NOMO-1 treated with dmso at 0.1 percent for 144 hours (cell line): ENCODE data around the gene DMAP1.
A peak's percentile ranks its signal among the peaks of the same experiment; 100 is the strongest.

Source experiments
- DNase-seq: peaks from one replicate; lab custom pipeline; 2025; ENCODE audit not compliant: unreplicated experiment; lab: John Stamatoyannopoulos, UW

The DMAP1 gene

DNA sequence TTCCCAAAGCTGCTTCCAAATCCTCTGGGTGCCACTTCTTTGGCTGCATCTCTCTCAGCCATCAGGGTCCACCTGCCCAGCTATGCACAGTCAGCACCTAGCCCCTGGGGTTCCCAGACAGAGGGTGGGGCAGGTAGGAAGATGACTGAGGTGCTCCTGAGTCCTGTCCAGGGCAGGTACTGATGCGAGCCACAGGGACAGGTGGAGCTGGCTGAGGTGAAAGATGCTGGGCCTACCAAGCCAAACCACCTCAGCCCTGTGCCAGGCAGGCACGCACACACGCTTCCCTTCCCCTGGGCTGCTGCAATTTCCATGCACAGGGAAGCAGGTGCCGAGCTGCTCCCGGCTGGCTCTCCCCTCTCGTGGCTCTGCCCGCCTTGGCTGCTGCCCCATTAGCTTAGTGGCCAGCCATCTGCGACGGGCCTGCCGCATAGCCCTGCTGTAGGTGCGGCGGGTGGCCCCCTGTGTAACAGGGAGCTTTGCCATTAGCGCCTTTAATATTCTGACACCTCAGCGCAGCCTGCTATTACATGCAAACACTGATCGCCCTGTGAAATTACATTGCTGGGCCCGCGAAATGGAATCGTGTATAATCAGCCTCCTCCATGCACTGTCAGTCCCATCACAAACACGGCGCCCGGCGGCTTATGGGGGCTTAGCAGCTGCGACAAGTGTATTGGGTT lies 38.9 kb downstream of the DMAP1 start:
- no peak for DNase-seq

DNA sequence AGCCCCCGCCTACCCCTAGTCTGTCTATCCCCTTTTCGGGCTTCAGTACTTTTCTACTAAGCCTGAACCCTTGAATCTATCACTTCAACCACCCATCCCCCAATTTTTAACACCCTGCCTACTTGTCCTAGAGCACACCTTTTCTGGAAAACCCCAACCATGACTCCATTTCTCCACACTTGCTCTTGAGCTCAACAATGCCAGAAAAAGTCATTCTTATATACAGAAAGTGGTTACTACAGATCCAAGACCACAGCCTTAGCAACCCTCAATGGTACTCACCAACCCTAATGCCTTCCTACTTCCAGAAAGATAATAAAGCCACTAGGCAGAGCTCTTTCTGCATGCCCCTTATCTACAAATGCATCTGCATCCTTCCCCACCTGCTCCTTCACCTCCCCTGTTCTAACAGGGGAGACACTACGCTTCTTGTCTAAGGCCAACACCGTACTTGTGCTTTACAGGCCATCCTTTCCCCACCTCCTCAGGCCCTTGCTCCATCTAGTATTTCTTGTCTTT lies 41.2 kb downstream of the DMAP1 start:
- no peak for DNase-seq

DNA sequence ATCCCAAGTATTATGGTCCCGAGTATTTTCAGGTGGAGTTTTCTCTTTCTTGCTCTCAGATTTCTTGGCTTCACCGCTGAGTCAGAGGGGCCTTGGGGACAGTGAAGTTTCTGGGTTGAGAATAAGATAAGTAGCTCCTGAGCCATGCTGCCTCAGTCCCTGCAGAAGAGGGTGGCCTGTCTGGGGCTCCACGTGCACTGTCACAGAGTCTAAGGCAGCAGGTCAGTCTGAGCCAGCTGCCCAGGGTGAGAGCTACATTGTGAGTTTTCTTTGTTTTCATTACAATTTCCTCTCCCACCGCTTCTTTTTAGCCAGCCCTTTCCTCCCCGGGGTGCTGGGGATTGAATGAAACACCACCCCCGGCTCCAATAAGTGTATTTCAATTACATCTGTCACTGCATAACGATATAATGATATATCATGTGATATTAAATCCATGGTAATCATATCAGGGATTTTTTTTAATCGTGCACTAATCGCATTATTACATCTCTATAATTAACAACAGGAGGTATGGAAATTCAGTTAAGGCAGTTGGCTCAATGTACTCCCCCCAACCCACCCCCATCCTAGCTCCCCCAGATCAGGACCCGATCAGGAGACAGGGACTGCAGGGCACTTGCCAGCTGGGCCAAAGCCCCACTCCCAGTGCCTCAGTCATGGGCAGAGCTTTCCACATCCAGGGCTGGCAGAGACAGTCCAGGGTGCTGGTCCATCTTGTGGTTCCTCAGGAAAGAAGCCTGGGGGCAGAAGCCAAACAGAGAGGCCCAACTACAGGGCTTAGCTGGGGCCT lies 43.7 kb downstream of the DMAP1 start:
- no peak for DNase-seq

DNA sequence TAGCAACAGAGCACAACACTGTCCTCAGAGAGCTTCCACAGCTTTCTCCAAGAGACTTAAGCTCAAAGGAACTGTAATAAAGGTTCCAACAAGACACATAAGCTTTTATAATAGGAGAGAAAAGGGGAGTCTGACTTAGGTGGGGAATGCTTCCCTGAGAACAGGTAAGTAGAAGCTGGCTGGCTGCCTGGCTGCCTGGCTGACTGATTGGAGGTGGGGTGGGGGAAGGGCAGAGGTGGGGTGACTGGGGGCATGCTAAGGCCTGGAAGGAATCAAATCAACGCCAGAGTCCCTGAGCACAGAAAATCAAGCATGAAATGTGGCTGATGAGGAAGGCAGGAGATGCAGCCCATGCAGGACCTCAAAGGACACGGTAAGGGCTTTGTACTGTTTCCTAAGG lies 45.8 kb downstream of the DMAP1 start:
- no peak for DNase-seq

DNA sequence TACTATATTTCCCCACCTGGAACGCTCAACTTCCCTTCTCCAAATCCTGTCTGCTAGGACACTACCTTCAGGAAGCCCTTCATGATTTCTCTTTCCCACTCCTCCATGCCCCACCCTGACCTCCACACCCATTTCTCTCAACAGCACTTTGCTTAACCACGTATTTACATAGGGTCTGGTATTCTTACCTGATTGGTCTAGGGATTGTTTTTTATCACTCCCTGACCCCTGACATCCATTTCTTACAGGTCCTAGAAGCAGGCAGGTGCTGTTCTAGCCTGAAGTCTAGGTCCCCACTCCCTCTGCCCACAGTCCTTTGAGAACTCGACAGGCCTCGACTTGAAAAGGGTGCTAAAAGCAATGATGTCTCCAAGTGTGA lies 47.5 kb downstream of the DMAP1 start:
- DNase-seq, result no peak

DNA sequence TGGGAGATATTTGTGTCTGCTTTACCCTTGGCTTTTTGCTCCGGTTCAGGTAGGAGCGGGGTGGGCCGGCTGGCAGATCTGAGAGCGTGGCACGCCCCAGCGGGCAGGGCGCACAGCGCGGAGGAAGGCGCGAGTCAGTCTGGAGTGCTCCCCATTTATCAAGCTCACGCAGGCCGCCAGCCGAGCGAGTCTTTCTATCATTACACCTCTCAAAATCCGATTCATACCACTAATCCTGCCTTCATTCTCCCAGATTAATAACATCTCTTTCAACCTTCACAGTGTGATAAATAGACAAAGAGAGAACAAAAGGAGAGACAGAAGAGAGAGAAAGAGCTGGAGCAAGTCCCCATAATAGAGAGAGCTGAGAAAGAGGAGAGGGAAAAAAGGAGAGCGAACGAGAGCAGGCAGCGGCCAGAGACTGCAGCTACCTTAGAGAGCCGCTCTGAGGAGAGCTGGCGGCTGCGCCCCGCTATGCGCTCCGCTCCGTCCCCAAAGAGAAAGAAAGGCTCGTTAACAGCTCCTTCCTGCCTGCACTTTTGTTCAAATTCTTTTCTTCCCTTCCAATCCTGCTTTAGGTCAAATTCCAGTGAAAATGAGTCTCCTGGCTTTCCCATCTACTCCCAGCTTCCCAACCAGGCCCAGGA lies 48.0 kb downstream of the DMAP1 start:
- no peak for DNase-seq

DNA sequence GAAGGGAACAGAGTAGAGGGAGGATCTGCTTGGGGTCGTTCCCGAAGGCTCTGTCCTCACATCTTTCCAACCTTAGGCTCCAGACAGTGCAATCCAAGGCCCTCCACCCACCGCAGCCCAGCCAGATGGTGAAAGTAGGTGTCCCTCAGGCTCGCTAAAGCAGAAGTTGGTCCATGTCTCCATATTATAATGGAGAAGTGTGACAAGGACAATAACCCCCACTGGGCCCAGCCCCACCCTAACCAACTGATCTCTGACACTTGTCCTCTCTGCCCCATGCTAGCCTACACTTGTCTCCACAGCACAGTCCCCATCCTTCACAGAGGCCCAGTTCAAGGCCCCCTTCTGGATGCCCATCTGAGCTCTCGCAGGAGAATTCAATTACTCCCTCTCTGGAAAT lies 48.7 kb downstream of the DMAP1 start:
- peak; percentile 21 for DNase-seq

DNA sequence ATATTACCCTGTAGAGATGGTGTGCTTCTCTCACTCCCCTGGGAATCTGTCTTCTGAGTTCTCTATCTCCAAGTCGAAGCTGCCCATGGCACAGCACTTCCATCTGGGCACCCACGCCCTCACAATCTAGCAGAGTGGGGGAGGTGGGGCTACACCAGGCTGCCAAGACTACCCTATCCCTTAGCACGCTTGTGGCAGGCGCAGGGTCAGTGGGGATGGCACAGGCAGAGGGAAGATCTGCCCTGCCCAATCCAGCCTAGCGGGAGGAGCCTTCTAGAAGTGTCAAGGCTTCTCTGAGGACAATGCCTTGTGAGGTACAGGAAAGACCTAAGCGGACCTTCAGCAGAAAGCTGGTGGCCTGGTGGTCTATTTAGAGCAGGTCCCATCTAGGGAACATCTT lies 49.1 kb downstream of the DMAP1 start:
- no peak for DNase-seq

DNA sequence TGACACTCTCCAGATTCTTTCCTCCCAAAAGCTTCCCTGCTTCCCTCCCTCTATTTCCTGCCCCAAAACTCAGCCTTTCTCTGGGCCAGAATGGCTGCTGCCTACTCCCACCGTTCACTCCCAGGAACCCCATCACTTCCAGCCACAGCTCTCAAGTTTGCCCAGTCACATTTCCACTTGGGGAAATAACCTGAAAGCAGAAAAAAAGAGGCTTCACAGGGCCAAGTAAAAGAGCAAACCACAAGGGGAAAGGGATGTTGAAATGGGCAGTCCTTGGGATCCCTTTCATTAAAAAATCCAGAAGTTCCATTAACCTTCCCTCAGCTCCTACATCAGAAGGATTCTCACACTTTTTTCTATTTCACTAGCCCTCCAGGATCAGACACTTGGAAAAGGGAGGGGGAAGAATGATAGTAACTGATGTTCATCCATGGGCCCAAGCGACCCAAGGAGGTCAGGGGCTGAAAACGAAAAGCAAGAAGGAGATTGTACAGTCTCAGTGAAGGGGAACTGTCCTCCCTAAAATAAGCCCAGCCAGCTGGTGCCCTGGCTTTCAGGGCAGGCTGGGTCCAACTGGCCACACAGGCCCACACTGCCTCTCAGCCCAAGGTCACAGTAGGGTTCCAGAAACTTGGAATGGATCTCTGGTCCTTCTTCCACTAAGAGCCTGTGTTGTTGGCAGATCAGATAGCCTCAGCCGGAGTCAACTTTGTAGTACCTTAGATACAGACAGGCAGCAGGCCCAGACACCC lies 49.7 kb downstream of the DMAP1 start:
- no peak for DNase-seq

DNA sequence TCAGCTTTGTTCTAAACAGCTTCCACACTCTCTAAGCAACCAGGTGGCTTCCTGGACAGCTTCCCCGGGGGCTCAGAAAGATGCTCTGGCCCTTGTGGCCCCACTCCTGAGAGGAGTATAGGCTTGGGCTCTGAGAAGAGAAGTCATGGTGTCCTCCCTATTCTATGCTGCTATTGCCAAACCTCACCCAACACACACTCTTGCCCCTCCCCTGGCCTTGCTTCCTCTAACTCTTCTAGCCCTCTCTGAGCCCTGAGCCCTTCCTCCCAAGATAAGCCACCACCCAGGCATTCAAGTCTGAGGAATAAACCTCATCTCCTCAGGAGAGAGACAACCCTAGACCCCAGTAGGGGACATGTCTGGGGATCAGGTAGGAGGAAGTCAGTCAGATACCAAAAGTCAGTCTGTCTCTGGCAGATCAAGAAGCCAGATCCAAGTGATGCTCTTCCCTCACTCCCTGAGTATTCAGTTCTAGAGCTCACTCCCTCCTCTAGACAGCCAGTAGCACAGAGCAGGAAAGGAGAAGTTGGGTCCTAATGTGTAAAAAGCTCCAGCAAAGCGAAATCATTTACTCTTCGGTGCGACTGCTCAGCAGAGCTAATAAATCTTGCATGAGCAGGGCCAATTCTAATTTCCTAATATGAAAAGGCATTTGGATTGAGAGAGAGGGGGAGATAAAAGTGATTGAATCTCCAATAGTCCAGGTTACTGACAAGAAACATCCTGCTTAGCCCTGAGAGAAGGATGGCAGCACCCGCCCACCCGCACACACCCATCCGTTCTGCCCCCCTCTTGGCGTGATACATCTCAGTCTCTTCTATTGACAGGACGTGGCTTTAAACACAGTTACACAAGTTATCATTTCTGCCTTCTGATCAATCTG lies 50.5 kb downstream of the DMAP1 start:
- peak; percentile 45 for DNase-seq

DNA sequence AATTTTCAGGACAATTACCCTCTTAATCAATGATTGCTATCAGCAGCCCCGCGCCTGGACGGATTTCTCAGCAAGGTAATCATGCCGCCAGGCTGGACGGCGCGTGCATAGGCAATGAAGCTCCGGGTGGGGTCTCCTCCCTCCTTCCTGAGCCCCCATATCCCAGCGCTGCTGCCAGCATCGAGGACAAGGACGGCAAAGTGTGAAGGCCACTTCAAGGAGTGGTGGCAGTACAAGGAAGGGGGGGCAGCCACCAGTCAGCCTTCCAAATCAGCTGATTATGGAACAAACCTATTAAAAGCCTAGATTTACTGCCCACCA lies 51.1 kb downstream of the DMAP1 start:
- DNase-seq, result no peak

DNA sequence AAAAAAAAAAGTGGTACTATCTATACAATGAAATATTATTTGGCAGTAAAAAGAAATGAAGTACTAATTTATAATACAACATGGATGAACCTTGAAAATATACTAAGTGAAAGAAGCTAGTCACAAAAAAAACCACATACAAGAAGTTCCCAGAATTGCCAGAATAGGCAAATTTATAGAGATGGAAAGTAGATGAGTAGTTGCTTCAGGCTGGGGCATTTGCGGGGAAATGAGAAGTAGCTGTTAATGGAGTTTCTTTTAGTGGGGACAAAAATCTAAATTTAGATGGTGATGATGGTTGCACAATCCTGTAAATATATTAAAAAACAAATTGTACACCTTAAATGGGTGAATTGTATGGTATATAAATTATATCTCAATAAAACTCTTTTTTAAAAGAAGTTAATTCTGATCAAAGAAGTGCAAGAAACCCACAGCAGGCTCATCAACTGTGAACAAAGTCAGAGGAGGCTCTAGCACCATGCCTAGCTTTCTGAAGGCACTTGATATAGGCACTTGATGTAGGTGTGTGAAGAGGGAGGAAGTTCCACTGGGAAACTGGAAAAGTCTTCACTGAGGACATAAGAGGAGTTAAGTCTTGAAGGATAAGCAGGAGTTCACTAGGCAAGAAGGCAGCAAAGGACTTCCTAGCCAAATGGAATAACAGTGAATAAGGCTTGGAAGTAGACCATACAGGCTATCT lies 52.5 kb downstream of the DMAP1 start:
- DNase-seq, result no peak

DNA sequence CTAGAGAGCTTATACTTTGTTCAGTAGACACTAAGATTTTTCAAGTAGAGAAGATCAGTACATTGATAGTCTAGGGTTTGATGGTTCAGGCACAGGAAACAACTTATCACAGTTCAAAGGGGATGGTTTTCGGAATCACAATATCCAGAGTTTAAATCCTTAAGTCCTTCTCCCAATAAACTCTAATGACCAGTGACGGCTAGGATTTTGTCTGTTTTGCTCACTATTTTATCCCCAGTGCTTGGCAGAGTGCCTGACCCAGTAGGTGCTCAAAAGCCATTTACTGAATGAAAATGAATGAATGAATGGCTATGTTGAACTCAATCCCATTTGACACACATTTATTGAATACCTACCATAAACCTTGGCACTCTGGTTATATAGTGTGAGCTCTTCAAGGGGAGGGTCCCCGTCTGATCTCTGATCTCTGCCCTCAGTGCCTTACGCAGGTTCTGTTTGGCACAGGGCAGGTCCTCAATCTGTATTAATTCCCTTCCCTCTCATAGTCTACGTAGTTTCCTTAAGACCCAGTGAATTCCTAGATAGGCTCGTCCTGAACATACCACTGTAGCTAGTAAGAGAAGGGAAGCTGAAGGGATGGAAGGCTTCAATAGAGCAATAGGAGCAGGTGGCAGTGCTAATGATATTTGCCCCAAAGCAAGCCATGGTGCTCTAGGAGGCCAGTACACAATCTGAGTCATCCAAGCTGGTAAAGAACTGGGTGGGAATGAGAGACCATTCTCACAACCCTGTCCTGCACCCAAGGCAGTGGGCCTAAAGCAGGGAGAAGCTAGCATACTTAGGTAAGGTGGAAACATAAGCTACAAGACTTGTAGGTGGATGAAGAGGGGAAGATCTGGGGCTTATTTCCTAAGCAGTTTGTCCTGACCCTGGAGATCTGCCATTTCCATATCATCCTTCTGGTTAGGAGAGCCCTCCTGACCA lies 53.4 kb downstream of the DMAP1 start:
- no peak for DNase-seq

DNA sequence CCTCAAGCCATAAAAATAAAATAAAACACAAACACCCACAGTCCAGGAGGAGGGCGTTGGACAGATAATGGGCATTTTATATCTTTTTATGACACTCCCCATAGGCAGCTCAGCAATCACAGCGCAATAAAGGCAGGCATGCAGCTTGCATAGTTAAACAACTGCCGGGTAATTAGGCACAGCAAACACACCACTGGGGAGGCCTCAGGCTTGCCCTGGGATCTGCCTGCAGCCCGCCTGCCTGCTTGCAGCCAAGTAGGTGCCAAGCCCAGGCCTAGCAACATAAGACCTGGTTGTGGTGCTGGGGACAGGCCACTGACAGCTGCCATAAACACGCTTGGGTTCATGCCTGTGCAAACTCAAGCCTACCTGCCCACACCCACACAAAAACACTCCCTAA lies 54.2 kb downstream of the DMAP1 start:
- no peak for DNase-seq

DNA sequence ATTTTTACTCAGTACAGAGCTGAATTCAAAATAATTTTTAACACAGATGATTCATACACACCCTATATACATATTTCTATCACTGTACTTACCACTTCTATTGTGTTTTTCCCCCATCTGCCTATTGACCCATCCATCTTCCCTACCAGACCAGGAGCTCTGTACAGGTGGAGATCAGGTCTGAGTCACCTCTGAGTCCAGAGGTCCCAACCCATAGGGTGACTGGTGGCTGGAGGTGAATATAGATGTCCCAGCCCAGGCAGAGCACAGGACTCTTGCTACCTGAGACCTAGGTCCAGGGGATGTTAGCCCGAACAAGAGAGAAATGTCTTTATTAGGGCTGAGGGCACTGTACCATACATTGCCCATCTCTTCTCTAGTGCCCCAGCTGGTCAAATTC lies 54.8 kb downstream of the DMAP1 start:
- DNase-seq, result no peak
